ENCODE data around the gene SH3PXD2B. TPM values are rescaled to one million over a fixed set of nuclear protein-coding genes. Genes with fewer than 3 reads are reported as not detected.

The SH3PXD2B gene
- total RNA-seq, 1 donor from 2014 or later = 30.9 TPM

Other genes with a start within 250 kb of the SH3PXD2B start
- gene UBTD2, start 170.8 kb downstream of the SH3PXD2B start, total RNA-seq = 22.8 TPM
- gene NEURL1B, start 186.7 kb upstream of the SH3PXD2B start, total RNA-seq = 30.9 TPM

Measured in vagina (tissue), 1 donor.